Endometrial microvascular endothelial cells (primary cell): Measurements from ENCODE around the gene PXYLP1. TPM values are rescaled to one million over a fixed set of nuclear protein-coding genes. Genes with fewer than 3 reads are reported as not detected.

Experiments used
- in situ Hi-C: cut with HindIII; loops from 2 replicates; pipeline ENCODE4 v1.10.0; 2017; ENCODE audit warnings: low sequenced_read_pairs, low pct_unique_long_range_greater_than_20kb; ENCODE audit errors: inconsistent ontology term
- total RNA-seq: library from RNA; depleted of rRNA; stranded (reverse); fragments of >200 nt; gene quantifications from one replicate; pipeline ENCODE4 v1.2.3, GENCODE V29; 2015; ENCODE audit errors: inconsistent ontology term

The PXYLP1 gene
- total RNA-seq, 1 donor from 2014 or later = 0.19 TPM

DNA sequence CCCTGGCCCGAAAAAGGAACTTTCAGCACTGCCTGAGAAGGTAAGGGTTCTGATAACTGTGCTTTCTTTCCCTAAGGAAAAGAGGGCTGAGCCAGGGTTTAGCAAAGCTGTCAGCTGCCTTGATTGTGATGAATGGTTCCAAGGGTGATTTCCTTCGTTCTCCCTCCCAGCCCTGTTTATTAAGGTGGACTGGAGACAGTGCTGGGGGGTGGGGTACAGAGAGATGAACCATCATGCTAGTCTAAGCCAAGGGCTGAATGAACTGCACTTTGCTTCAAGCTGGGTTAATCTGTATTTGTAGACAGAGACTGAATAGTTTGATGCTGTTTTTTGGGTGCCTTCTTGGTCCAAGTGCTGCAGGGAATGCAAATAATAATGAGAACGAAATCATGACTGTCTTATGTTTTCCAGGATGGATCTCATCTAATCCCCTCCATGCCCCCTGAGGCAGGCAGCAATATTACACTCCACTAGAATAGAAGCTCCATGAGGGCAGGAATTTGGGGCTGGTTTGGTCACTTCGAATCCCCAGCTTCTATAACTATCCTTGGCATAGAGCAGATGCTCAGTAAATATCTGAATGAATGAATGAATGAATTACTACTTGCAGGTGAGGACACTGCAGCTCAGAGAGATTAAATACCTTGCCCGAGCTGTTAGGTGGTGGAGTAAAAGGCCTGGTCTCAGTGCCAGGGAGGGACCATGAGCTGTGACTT, 10.9 kb downstream of the PXYLP1 start:
- in situ Hi-C loops = no loop called here

DNA sequence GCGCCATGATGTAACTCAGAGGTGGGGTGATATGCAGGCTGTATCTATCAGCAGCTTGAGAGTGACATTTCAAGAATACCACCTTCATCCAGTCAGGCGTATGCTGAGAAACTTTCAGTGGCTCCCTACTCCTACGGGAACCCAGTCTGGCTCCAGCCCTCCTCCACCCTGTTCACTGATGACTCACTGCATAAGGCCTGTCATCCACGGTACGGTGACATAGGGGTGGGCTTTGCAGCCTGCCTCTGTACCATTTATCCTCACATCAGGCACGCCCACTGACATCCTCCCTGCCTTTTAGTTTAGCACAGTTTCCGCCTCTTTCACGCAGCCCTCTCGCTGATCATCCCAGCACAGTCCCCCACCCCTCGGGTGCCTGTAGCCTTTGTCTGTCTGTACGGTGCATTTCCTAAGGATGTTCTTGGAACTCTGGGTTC, 11.7 kb downstream of the PXYLP1 start:
- in situ Hi-C loops = no loop called here

DNA sequence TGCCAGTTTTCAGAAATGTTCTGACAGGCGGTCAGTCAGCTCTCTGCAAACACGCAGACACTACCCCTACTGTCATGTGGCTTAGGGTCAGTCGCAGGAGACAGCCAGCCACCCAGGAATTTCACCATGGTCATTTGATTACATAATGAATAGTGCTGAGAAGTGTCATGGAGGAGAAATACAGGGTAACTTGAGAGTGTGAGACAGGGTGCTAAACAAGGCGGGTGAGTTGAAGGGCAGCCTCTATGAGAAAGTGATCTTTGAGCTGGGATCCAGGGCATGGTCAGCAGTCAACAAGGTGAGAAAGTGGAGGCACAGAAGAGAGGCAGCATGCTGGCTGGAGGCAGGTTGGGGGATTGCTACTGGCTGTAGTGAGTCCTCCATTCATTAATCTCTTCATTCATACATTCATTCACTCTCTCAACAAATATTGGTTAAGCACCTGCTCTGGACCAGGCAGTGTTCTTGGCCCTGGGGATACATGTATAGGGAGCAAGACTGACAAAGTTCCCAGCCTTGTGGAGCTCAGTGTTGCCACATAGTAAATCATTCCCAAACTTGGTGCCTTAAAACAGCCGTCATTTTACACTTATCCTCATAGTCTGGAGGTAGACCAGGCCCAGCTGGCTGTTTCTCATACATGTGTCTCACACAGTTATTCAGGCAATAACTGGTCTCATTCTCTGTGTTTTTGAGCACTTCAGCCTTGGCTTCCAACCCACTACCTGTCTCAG, 14.8 kb downstream of the PXYLP1 start:
- in situ Hi-C loops = no loop called here

DNA sequence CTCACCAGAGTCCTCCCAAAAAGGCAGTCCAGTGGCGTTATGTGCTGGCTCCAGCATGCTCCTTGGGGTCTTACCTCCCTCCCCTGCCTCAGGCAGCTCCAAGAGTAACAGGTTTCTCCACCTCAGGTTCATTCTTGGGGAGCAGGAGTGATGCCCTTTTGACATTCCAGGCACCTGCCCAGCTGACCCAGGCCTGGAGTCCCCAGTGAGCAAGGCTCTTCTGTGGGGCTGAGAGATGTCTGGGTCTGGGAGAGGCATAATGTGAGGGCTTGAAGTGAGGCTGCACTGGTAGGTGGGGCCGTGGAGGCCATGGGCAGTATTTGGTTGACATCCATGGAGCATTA, 15.3 kb downstream of the PXYLP1 start:
- in situ Hi-C loops = no loop called here

DNA sequence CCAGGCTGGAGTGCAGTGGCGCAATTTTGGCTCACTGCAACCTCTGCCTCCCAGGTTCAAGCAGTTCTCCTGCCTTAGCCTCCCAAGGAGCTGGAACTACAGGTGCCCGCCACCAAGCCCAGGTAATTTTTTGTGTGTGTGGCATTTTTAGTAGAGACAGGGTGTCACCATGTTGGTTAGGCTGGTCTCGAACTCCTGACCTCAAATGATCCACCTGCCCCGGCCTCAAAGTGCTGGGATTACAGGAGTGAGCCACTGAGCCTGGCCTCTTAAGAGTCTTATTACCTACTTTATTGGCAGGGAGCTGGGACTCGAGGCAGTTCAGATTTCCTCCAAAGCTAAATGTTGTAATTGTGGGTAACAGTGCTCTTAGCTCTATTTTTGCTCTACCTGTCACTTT, 16.4 kb downstream of the PXYLP1 start:
- in situ Hi-C loops = no loop called here

DNA sequence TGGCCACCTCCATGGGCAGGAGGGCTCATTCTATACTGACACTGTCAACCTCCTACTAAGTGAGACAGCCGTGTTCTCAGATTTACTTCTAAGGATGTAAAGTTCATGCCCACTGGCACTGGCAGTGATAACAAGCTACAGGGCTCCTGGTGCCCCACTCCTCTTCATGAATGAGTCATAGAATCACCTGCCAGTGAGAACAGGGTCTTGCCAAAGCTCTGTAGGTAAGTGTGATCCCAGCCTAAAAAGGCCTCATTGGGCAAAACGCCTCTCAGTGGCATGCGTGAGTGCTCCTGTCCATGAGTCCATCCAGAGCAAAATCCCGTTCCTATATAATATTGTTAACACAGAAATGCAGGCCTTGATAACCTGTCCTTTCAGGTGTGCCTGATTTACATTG, 17.4 kb downstream of the PXYLP1 start:
- in situ Hi-C loops = no loop called here

DNA sequence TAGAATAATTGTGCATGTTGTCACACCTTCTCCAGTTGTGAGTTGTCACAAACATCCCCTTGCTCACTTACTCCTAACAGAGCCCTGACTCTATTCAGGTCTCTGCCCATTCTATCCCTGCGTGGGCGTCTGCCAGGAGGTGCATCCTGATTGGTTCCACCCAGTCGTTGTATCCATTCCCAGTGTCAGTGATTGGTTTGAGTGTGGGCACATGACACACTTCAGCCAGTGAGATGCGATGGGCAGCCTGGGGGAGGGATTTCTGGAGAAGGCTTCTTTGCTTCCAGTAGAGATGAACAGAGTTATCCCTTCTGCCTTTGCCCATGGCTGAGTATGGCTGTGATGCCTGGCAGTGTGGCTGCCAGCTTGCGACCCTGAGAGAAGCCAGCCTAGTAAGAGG, 18.7 kb downstream of the PXYLP1 start:
- in situ Hi-C loops = no loop called here

DNA sequence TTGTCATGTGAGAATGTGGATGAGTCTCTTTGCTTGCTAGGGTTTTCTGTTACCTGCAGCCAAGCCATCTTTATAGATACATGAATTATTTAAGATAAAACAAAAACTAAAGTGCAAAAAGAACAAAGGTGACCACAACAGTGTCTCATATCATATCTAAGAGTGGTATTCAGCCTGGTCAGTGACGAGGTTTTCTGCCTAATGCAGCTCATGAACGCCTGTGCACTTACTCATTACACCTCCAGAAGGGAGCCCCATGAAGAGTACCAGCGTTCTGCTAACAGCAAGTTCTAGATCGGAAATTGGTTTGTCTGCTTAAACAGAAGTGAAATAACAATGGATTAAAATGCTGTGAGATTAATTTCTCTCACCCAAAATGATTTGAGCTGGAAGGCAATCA, 19.2 kb downstream of the PXYLP1 start:
- in situ Hi-C loops = no loop called here

DNA sequence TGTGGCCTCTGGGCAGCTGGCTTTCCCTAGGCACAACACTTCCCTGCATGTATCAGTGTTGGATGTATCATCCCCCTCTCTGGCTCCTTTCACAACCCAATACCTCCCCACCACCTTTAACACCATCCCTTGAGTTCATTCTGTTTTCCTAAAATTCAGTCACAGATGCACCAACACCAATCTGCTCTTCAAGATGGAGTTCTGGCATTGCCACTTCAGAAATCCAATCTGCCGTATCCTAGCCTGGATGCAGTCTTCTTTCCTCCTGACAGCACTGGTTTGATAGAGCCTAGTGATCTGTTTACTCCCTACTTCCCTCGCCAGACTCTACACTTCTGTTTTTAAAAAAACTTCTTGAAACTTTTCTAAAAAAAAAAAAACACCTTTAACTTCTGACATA, 21.7 kb downstream of the PXYLP1 start:
- in situ Hi-C loops = no loop called here

DNA sequence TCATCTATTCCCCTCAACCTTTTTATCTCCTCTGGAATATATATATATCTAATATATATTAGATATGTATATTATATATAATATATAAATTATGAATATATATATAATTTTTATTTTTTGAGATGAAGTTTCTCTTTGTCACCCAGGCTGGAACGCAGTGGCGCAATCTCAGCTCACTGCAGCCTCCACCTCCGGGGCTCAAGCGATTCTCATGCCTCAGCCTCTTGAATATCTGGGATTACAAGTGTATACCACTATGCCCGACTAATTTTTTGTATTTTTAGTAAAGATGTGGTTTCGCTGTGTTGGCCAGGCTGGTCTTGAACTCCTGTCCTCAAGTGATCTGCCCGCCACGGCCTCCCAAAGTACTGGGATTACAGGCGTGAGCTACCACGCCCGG, 22.2 kb downstream of the PXYLP1 start:
- in situ Hi-C loops = no loop called here

DNA sequence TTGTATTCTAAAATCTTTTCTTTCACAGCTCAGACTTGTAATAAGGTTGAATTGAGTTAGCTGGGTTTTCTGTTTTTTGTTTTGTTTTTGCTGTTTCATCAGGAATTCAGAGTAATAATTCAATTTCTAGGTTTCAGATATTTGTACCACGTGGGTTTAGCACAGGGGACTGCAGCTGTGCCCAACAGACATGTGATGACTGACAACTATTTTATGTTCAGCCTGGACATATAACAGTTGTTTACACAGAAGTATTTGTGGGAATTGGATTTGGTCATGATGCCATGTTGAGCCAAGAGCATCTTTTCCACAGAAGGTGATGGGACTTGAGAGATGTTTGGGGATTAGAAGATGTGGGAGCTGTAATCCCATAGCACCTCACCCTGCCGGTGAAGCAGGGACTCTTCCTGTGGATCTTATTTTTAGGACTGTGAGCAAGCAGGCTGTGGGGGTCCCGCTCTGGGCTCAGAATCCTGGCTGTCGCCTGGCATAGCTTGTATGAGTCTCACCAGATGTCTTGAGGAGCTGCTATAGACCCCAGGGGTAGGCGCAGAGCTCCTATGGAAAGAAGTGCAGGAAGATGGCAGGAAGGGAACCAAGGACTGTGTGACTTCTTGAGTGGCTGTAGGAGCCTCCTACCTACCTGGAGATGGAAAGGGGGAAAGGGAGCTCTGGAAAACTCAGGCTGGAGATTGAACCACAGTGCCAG, 23.7 kb downstream of the PXYLP1 start:
- in situ Hi-C loops = no loop called here

DNA sequence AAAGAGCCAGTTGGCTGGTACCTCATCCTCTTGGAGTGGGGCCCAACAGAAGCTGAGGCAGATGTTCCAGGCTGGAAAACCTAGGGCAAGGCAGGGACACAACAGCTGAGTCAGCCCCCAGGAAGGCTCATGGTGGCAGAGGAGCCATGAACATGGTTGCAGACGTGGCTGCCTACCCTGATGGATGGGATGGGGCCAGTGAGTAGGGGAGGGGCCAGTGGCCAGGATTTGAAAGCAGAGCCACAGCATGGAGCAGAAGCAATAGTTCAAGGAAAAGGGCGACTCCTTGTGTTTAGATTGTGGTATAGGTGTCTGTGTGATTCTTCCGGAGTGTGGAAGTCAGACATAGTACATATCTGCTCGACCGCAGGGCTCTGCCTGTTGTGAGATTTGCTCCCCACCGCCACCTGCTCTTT, 24.2 kb downstream of the PXYLP1 start:
- in situ Hi-C loops = no loop called here

DNA sequence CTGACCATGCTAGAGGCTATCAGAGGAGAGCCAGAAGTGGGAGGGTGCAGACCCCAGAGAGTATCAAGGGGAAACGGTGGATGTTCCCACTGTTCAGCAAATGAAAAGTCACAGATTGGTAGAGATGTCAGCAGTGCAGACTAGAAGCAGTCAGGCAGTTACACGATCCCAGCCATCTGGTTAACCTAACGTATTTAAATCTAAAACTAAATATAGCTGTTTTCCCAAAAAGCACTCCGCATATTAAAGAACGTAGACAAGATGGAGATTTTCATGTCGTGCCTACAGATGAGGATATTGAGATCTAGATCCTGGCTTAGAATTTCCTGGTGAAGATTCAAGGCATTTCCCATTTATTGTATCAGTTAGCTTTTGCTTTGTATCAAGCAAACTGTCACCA, 25.2 kb downstream of the PXYLP1 start:
- in situ Hi-C loops = no loop called here

DNA sequence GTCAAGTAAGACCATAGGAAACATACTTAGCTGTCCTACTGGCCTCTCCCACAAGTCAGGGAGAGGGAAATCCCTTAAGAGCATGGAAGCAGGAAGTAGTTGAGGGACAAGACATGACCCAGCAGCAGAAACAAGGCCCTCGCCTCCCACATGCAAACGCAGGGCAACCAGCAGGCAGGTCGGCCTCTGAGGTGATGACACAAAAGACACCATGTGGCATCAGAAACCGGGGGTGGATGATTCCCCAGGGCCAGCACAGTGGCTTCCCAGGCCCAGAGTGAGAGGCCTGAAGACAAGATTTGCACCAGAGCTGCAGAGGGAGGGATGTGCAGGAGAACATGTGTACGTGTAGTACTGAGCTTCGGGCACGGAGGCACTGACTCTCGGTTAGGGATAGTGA, 26.3 kb downstream of the PXYLP1 start:
- in situ Hi-C loops = no loop called here

DNA sequence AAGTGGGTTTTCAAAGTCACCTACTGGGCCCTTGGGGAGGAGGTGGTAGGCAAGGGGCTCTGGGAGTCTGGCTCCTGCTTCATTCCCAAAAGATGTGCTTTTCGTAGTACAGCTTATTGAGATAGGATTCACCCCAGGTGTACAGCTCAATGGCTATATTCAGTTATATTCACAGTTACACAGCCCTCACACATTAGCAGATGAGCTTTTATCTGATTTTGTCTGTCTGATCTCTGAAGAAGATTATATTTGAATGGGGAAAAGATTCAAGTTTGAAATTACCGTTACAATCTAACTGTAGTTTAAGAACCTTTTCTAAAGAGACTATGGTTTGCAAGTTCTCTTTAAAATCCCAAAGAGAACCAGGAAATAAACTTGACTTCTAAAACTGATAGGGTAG, 27.3 kb downstream of the PXYLP1 start:
- in situ Hi-C loops = no loop called here

DNA sequence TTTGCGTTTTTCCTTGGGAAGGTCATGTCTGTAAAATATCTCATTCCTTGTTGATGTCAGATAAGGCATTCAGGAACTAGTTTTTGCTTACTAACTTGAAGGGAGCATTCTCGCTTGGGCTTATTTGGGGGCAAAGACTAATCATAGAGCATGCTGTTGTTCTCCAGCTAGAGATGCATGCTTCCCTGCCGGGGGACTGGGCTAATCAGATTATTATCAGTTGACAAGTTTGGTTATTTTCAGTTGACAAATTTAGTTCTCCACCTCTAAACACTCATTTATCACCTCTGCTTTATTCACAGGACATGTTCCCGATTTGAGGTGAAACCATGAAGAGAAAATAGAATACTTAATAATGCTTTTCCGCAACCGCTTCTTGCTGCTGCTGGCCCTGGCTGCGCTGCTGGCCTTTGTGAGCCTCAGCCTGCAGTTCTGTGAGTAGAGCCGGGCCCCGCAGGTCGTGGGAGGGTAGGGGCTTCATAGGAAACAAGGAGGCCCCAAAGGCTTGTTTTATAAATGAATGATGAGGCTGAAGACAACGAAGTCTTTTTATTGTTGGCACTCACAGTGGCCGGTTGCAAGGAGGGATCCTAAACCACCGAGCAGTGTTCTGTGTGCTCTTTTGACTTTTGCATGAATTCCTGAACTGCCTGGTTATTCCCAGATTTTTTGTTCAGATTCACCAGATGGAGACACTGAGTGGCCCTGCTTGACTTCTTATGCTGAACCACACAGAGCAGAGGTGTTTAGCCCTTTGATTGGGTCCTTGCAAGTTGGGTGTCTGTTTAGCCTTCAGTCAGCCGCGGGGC, 28.4 kb downstream of the PXYLP1 start:
- in situ Hi-C loops = no loop called here

DNA sequence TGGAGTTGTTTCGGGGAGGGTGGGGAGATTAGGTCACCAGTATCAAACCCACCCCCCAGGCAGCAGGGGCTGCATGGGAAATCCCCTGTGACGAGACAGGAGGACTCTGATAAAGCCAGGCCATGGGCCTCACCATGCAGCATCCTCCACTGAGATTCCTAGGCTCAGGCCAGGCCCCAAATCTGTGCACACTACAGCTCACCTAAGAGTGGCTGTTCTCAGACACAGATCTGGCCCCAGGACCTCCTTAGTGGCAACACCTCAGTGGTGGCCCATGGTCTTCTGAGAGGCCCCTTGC, 29.0 kb downstream of the PXYLP1 start:
- in situ Hi-C loops = no loop called here

DNA sequence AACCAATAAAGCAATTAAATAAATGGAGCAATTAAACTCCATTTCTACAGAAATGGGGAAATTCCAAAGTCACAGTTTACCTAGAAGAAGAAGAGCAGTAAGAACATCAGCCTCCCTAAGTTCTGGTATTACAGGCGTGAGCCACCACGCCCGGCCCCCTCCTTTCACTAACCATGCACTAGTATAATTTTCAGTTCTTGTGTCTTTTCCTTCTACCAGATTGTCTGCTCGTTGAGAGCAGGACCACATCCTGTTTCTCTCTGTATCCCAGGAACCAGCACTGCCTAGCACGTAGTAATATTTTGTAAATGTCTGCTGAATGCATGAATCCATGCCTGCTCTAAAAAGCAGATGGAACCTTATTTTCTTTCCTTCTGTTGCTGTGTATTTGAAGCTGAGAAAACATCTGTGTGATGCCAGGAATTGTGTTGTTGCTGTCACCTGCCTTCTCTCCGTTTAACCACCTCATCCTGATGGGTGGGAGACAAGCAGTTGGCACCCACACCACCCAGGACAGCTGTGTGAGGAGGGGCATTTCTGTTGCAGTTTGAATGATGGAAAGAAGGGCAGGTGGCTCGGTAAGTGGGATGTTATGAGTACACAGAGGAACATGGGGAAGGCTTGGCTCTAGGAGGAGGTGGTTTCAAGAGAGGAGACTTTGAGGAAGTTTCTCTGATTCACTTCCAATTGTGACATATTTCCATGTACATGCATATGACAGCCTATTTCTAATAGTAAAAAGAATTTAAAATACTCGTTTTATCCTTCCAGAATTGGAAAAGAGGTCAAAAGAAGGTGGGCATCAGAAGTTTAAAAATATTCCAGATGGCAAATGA, 30.1 kb downstream of the PXYLP1 start:
- in situ Hi-C loops = no loop called here

DNA sequence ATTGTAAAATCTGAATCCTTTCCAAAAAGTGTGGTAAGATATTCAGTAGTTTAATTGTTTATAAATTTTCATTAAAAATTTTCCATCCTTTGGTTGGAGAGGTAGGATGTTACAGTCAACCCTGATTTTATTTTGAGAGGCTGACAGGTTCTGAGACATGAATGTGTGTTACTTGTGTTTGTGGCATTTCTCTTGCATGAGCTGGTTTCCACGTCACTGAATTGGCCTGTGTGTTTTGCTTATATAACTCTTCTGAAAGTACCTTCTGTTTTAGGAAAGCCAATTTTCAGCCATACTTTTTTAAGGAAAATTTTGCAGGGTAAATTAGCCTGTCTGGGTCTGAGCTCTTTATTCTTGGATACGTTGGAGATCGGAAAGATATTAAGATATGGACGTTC, 30.7 kb downstream of the PXYLP1 start:
- in situ Hi-C loops = no loop called here
